Loucy (cell line): ENCODE results near the gene FIGNL2.
A peak's percentile ranks its signal among the peaks of the same experiment; 100 is the strongest.

Experiments used
- H2AFZ ChIP-seq: fragments of 200-600 bp; sonication (generic); 2 replicates; pipeline ENCODE4 v1.6.0; 2016; ENCODE audit warnings: antibody characterized with exemption, mild to moderate bottlenecking, low read length, moderate library complexity
- H3F3A ChIP-seq: fragments of 200-600 bp; 2 replicates; pipeline ENCODE4 v1.6.0; 2016; ENCODE audit warnings: antibody characterized with exemption, low read depth, mild to moderate bottlenecking
- H3K27me3 ChIP-seq: fragments of 200-600 bp; sonication (generic); 2 replicates; pipeline ENCODE4 v1.6.1; 2014; ENCODE audit warnings: low read length, mild to moderate bottlenecking; ENCODE audit not compliant: insufficient read depth, poor library complexity, severe bottlenecking
- H3K36me3 ChIP-seq: fragments of 200-600 bp; sonication (generic); 2 replicates; pipeline ENCODE4 v1.6.1; 2016; ENCODE audit warnings: low read length; ENCODE audit not compliant: insufficient read depth
- H3K4me1 ChIP-seq: fragments of 200-600 bp; sonication (generic); 2 replicates; pipeline ENCODE4 v1.5.1; 2014; ENCODE audit warnings: low read length, mild to moderate bottlenecking; ENCODE audit not compliant: insufficient read depth, poor library complexity, severe bottlenecking
- H3K4me2 ChIP-seq: fragments of 200-600 bp; sonication (generic); 2 replicates; pipeline ENCODE4 v1.6.0; 2014; ENCODE audit warnings: antibody characterized with exemption, low read length, low read depth, mild to moderate bottlenecking; ENCODE audit not compliant: poor library complexity, severe bottlenecking
- H3K4me3 ChIP-seq: fragments of 200-600 bp; sonication (generic); 2 replicates; pipeline ENCODE4 v1.5.1; 2014; ENCODE audit warnings: low read length, mild to moderate bottlenecking, mixed read lengths; ENCODE audit not compliant: poor library complexity, severe bottlenecking
- H3K79me2 ChIP-seq: fragments of 200-600 bp; sonication (generic); 2 replicates; pipeline ENCODE4 v1.6.1; 2014; ENCODE audit warnings: low read length; ENCODE audit not compliant: insufficient read depth
- H3K9ac ChIP-seq: fragments of 200-600 bp; sonication (generic); 2 replicates; pipeline ENCODE4 v1.6.0; 2014; ENCODE audit warnings: mild to moderate bottlenecking, low read depth, low read length, moderate library complexity; ENCODE audit not compliant: poor library complexity, severe bottlenecking
- H3K9me2 ChIP-seq: fragments of 200-600 bp; sonication (generic); replicated peaks from 2 replicates; pipeline ENCODE4 v1.6.1; 2016; ENCODE audit warnings: low read depth, low read length, mixed read lengths
- H3K9me3 ChIP-seq: fragments of 200-600 bp; sonication (generic); 2 replicates; pipeline ENCODE4 v1.6.1; 2014; ENCODE audit warnings: mild to moderate bottlenecking, antibody characterized with exemption, low read length, low read depth; ENCODE audit not compliant: insufficient read depth
- H4K20me1 ChIP-seq: fragments of 200-600 bp; sonication (generic); 2 replicates; pipeline ENCODE4 v1.6.0; 2014; ENCODE audit warnings: antibody characterized with exemption, low read length, mild to moderate bottlenecking; ENCODE audit not compliant: insufficient read depth, poor library complexity, severe bottlenecking
- EZH2phosphoT487 ChIP-seq: fragments of 200-600 bp; IDR thresholded peaks from 2 replicates; pipeline ENCODE4 v1.6.1; 2018; ENCODE audit warnings: antibody characterized with exemption, mild to moderate bottlenecking, moderate library complexity, borderline replicate concordance
- TF ChIP-seq, protein P1 (sequence below): fragments of 200-600 bp; sonication (generic); conservative IDR thresholded peaks from 2 replicates; pipeline ENCODE4 v1.5.1; 2014; ENCODE audit warnings: mild to moderate bottlenecking, antibody characterized with exemption, low read length

FIGNL2 gene

DNA sequence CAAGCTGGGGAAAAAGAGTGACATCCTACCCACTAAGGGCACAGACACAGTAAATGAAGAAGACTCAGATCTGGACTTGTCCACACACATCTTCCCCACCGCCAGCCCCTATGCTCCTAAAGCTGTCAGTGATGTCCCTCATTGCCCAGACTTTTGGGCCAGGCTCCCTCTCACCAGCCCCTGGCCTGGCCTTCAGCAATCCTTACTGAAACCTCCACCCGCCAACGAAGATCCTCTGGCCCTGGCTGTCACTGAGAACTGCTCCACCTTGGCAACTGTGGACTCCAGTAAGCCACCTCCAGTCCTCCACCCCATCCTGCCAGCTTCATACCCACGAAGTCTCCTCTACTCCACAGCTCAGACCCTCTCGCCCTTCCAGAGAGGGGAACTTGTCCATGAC lies 23.3 kb downstream of the FIGNL2 start:
- no peak overlapping the region for H3K4me3 ChIP-seq
- no peak overlapping the region for H3K4me2 ChIP-seq
- no peak overlapping the region for H3K9ac ChIP-seq
- TF ChIP-seq, protein P1, sequence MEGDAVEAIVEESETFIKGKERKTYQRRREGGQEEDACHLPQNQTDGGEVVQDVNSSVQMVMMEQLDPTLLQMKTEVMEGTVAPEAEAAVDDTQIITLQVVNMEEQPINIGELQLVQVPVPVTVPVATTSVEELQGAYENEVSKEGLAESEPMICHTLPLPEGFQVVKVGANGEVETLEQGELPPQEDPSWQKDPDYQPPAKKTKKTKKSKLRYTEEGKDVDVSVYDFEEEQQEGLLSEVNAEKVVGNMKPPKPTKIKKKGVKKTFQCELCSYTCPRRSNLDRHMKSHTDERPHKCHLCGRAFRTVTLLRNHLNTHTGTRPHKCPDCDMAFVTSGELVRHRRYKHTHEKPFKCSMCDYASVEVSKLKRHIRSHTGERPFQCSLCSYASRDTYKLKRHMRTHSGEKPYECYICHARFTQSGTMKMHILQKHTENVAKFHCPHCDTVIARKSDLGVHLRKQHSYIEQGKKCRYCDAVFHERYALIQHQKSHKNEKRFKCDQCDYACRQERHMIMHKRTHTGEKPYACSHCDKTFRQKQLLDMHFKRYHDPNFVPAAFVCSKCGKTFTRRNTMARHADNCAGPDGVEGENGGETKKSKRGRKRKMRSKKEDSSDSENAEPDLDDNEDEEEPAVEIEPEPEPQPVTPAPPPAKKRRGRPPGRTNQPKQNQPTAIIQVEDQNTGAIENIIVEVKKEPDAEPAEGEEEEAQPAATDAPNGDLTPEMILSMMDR: no peak
- TF ChIP-seq EZH2phosphoT487: no peak
- peaks cover 32% of the 10 kb centered on the region for H3K4me1 ChIP-seq
- no peaks in the 10 kb centered on the region for H3K9me3 ChIP-seq
- H3F3A ChIP-seq: 0 out of 2 replicates have a peak, but pooled peaks cover 6% of the 10 kb centered on the region
- H4K20me1 ChIP-seq: peaks cover 8% of the 10 kb centered on the region
- H2AFZ ChIP-seq: no peak overlapping the region
- H3K9me2 ChIP-seq: no peaks in the 10 kb centered on the region
- no peaks in the 10 kb centered on the region for H3K36me3 ChIP-seq
- peaks cover 21% of the 10 kb centered on the region; the same call in 1 of the 2 replicates for H3K79me2 ChIP-seq
- no peaks in the 10 kb centered on the region for H3K27me3 ChIP-seq

DNA sequence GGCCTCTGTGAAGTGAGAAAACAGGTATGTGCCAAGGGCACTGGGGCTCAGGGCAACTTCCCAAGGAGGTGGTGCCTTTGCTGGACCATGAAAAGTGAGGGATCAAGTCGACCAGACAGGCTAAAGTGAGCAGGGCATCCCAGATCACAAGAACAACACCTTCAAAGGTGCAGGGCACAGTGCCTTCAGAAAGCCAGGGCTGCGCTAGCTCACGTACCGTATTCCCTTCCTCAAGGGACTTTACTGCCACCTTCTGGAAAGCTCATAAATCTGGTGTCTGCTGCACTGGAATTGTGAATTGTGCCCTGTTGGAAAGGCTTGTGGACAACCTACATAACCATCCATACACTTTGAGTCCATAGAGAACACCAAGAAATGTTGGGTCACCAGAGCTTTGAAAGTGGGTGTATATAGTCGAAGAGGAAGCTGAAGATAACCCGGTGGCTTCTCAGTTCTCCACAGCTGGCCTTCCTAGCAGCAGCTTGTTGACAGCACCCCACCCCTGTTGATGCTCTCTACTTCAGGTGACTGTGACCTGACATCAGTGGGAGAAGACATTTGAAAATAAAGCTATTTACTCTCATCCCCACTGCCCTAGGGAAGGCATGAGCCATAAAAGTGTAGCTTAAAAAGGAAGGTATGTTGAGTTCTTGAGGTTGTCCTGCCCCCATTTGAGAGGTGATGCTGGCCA lies 24.5 kb downstream of the FIGNL2 start:
- peaks cover 33% of the 10 kb centered on the region; the same call in 1 of the 2 replicates for H3K79me2 ChIP-seq
- H3K9me3 ChIP-seq: no peaks in the 10 kb centered on the region
- no peak overlapping the region for H3K9ac ChIP-seq
- no peaks in the 10 kb centered on the region for H3K27me3 ChIP-seq
- no peaks in the 10 kb centered on the region for H3K9me2 ChIP-seq
- no peak overlapping the region for H3K4me3 ChIP-seq
- no peak overlapping the region for H3K4me2 ChIP-seq
- H2AFZ ChIP-seq: no peak overlapping the region
- 0 out of 2 replicates have a peak, but pooled peaks cover 6% of the 10 kb centered on the region for H3F3A ChIP-seq
- peaks cover 43% of the 10 kb centered on the region for H3K4me1 ChIP-seq
- no peak for TF ChIP-seq EZH2phosphoT487
- TF ChIP-seq, protein P1: peak; percentile 65
- H3K36me3 ChIP-seq: no peaks in the 10 kb centered on the region
- H4K20me1 ChIP-seq: peaks cover 8% of the 10 kb centered on the region

DNA sequence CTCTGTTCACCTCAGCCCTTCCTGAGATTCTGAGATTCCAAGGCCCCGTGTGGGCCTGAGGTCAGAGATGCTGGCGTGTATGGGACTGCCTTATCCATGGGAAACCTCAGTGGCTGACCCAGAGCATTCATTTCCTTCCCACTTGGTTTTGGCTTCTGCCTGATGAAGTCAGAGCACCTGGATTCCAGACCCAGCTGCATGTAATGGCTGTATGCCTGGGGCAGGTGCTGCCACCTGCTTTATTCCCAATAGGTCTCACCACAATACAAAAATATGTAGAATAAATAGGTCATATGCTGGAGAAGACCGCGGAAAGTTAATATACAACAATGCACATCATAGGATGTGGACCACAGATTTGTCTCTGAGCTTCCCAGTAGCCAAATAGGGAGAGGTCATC lies 25.6 kb downstream of the FIGNL2 start:
- H3F3A ChIP-seq: 0 out of 2 replicates have a peak, but pooled peaks cover 6% of the 10 kb centered on the region
- no peak overlapping the region for H2AFZ ChIP-seq
- H3K27me3 ChIP-seq: no peaks in the 10 kb centered on the region
- peaks cover 38% of the 10 kb centered on the region for H3K4me1 ChIP-seq
- peaks cover 35% of the 10 kb centered on the region; the same call in 1 of the 2 replicates for H3K79me2 ChIP-seq
- H3K36me3 ChIP-seq: no peaks in the 10 kb centered on the region
- H3K9me3 ChIP-seq: no peaks in the 10 kb centered on the region
- H3K4me2 ChIP-seq: peak overlapping the region; percentile 87
- H3K9ac ChIP-seq: peak overlapping the region; percentile 99
- no peaks in the 10 kb centered on the region for H3K9me2 ChIP-seq
- peak overlapping the region; percentile 98 for H3K4me3 ChIP-seq
- peaks cover 8% of the 10 kb centered on the region for H4K20me1 ChIP-seq
- TF ChIP-seq EZH2phosphoT487: no peak
- TF ChIP-seq, protein P1: no peak
